ENCODE measurements around the gene FAM81B.

- TF ChIP-seq CTCF (IDR thresholded peaks at IDR 0.05) (no peak), EP300 (IDR thresholded peaks at IDR 0.05) (no peak)
Measured at GRCh38 chr5:95401626-95402025, 10.5 kb downstream of the FAM81B start.
